ENCODE data around the gene CREB3L2.

Gene CREB3L2

GRCh38 chr7:138032186-138032585, 30.3 kb upstream of the CREB3L2 start:
- no peak for DNase-seq (ENCODE audit: extremely low read depth, low read depth)
- TF ChIP-seq CTCF (IDR thresholded peaks at IDR 0.05; ENCODE audit: low read depth, low read length): no peak

- no peak for DNase-seq (ENCODE audit: extremely low read depth, low read depth)
- no peak for TF ChIP-seq CTCF (IDR thresholded peaks at IDR 0.05; ENCODE audit: low read depth, low read length)
Observed at GRCh38 chr7:138030679-138031351, 28.9 kb upstream of the CREB3L2 start.

GRCh38 chr7:138029941-138030340, 28.1 kb upstream of the CREB3L2 start:
- no peak for DNase-seq (ENCODE audit: extremely low read depth, low read depth)
- no peak for TF ChIP-seq CTCF (IDR thresholded peaks at IDR 0.05; ENCODE audit: low read depth, low read length)

- TF ChIP-seq CTCF (IDR thresholded peaks at IDR 0.05; ENCODE audit: low read depth, low read length): no peak
- no peak for DNase-seq (ENCODE audit: extremely low read depth, low read depth)
Observed at GRCh38 chr7:138029126-138029525, 27.2 kb upstream of the CREB3L2 start.

GRCh38 chr7:138027100-138027499, 25.2 kb upstream of the CREB3L2 start:
- no peak for DNase-seq (ENCODE audit: extremely low read depth, low read depth)
- TF ChIP-seq CTCF (IDR thresholded peaks at IDR 0.05; ENCODE audit: low read depth, low read length): no peak

- no peak for TF ChIP-seq CTCF (IDR thresholded peaks at IDR 0.05; ENCODE audit: low read depth, low read length)
- no peak for DNase-seq (ENCODE audit: extremely low read depth, low read depth)
Observed at GRCh38 chr7:138025215-138026186, 23.6 kb upstream of the CREB3L2 start.

- no peak for DNase-seq (ENCODE audit: extremely low read depth, low read depth)
- TF ChIP-seq CTCF (IDR thresholded peaks at IDR 0.05; ENCODE audit: low read depth, low read length): no peak
Observed at GRCh38 chr7:138024765-138025164, 22.9 kb upstream of the CREB3L2 start.
